Body of pancreas (tissue), 4 donors: ENCODE results near the gene RAB9A.

Experiments
- POLR2A ChIP-seq, 3 donors: fragments of 450-650 bp; IDR thresholded peaks; one replicate each; pipeline ENCODE4 v1.6.1; 2016; ENCODE audit warnings: antibody characterized with exemption in 3 of 3, mild to moderate bottlenecking in 2 of 3
- TF ChIP-seq, protein P1 (sequence below), 7 experiments: fragments of 450-650 bp in 4 of 7; fragments of 200-600 bp in 3 of 7; sonication (generic) in 3 of 7; IDR thresholded peaks; one replicate each; pipeline ENCODE4 v1.5.1; 2016 to 2019; ENCODE audit warnings: antibody characterized with exemption in 7 of 7

DNA sequence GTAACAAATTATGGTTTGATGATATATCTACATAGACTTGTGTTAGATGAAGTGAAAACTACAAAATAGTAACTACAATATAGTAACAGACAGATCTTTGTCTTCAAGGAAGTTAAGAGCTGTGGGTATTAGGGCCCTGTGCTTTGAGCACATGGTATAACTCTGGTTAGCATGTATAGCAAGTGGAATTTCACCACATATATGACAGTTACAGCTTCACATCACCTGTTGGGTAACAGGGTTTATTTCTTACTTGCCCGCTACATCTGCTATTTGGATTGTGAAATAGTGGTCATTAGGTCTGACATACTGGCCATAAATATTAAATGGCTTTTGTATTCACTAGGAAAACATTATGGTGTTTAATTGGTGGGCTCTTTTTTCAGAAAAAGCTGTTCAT lies 65.8 kb downstream of the RAB9A start:
- TF ChIP-seq, protein P1, sequence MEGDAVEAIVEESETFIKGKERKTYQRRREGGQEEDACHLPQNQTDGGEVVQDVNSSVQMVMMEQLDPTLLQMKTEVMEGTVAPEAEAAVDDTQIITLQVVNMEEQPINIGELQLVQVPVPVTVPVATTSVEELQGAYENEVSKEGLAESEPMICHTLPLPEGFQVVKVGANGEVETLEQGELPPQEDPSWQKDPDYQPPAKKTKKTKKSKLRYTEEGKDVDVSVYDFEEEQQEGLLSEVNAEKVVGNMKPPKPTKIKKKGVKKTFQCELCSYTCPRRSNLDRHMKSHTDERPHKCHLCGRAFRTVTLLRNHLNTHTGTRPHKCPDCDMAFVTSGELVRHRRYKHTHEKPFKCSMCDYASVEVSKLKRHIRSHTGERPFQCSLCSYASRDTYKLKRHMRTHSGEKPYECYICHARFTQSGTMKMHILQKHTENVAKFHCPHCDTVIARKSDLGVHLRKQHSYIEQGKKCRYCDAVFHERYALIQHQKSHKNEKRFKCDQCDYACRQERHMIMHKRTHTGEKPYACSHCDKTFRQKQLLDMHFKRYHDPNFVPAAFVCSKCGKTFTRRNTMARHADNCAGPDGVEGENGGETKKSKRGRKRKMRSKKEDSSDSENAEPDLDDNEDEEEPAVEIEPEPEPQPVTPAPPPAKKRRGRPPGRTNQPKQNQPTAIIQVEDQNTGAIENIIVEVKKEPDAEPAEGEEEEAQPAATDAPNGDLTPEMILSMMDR (IDR thresholded peaks at IDR 0.05) = no peak
- TF ChIP-seq POLR2A (IDR thresholded peaks at IDR 0.05) = no peak
